Loucy (cell line): ENCODE data around the gene KLHL25.

Experiments used
- CTCF ChIP-seq: fragments of 200-600 bp; sonication (generic); conservative IDR thresholded peaks from 2 replicates; pipeline ENCODE4 v1.5.1; 2014; ENCODE audit warnings: mild to moderate bottlenecking, antibody characterized with exemption, low read length
- EZH2phosphoT487 ChIP-seq: fragments of 200-600 bp; IDR thresholded peaks from 2 replicates; pipeline ENCODE4 v1.6.1; 2018; ENCODE audit warnings: antibody characterized with exemption, mild to moderate bottlenecking, moderate library complexity, borderline replicate concordance

- TF ChIP-seq CTCF (no peak), EZH2phosphoT487 (no peak)
These were observed 46.1 kb upstream of the KLHL25 start for GRCh38 chr15:85840802-85841152.
